HUES48 (cell line): ENCODE measurements around the gene UTS2R.
"Not testable (repeated sequence)": the region's sequence is repeated elsewhere in the genome, so short reads cannot be mapped to it uniquely, and the experiment has no call there.

Experiments
- H3K27ac ChIP-seq: one replicate; pipeline ENCODE4 v1.7.0; 2013; ENCODE audit warnings: low read depth, low read length, inconsistent platforms
- H3K27me3 ChIP-seq: 2 replicates; pipeline ENCODE4 v1.6.1; 2013; ENCODE audit warnings: mild to moderate bottlenecking, low read length; ENCODE audit not compliant: control insufficient read depth, insufficient read depth
- H3K36me3 ChIP-seq: 2 replicates; pipeline ENCODE4 v1.6.1; 2013; ENCODE audit warnings: low read length; ENCODE audit not compliant: control insufficient read depth, insufficient read depth
- H3K4me1 ChIP-seq: 2 replicates; pipeline ENCODE4 v1.6.1; 2013; ENCODE audit warnings: mild to moderate bottlenecking, low read length; ENCODE audit not compliant: control insufficient read depth, insufficient read depth
- H3K4me3 ChIP-seq: 2 replicates; pipeline ENCODE4 v1.5.1; 2013; ENCODE audit warnings: mild to moderate bottlenecking, low read depth, low read length
- H3K9ac ChIP-seq: 2 replicates; pipeline ENCODE4 v1.6.1; 2013; ENCODE audit warnings: mild to moderate bottlenecking, low read depth, low read length, moderate library complexity
- H3K9me3 ChIP-seq: 2 replicates; pipeline ENCODE4 v1.6.1; 2013; ENCODE audit warnings: low read length; ENCODE audit not compliant: control insufficient read depth, insufficient read depth

Gene UTS2R

GRCh38 chr17:82382220-82382932 lies 10.8 kb downstream of the UTS2R start:
- not testable (repeated sequence) for H3K9me3 ChIP-seq, H3K36me3 ChIP-seq, H3K9ac ChIP-seq, H3K4me1 ChIP-seq, H3K27me3 ChIP-seq, H3K27ac ChIP-seq, H3K4me3 ChIP-seq

GRCh38 chr17:82382933-82383255 lies 11.3 kb downstream of the UTS2R start:
- no peaks in the 10 kb centered on the region for H3K27me3 ChIP-seq
- H3K4me1 ChIP-seq = no peaks in the 10 kb centered on the region

GRCh38 chr17:82383411-82383810 lies 11.8 kb downstream of the UTS2R start:
- H3K4me1 ChIP-seq = no peaks in the 10 kb centered on the region
- H3K4me3 ChIP-seq = no peak overlapping the region
- no peak overlapping the region for H3K27ac ChIP-seq
- H3K9me3 ChIP-seq = no peaks in the 10 kb centered on the region
- H3K36me3 ChIP-seq = no peaks in the 10 kb centered on the region
- no peak overlapping the region for H3K9ac ChIP-seq
- H3K27me3 ChIP-seq = no peaks in the 10 kb centered on the region

More at GRCh38 chr17:82382933-82383255, 11.3 kb downstream of the UTS2R start:
- Histone ChIP-seq H3K9ac (no peak overlapping the region), H3K4me3 (no peak overlapping the region), H3K36me3 (no peaks in the 10 kb centered on the region), H3K27ac (no peak overlapping the region), H3K9me3 (no peaks in the 10 kb centered on the region)

- no peak overlapping the region for H3K9ac ChIP-seq
- H3K27ac ChIP-seq = no peak overlapping the region
- H3K4me1 ChIP-seq = no peaks in the 10 kb centered on the region
Measured at GRCh38 chr17:82384051-82384729, 12.6 kb downstream of the UTS2R start.

GRCh38 chr17:82384730-82385481 lies 13.3 kb downstream of the UTS2R start:
- H3K27ac ChIP-seq = no peak overlapping the region
- H3K36me3 ChIP-seq = no peaks in the 10 kb centered on the region
- no peak overlapping the region for H3K4me3 ChIP-seq
- no peaks in the 10 kb centered on the region for H3K9me3 ChIP-seq
- no peak overlapping the region for H3K9ac ChIP-seq
- H3K4me1 ChIP-seq = no peaks in the 10 kb centered on the region
- H3K27me3 ChIP-seq = no peaks in the 10 kb centered on the region

More at GRCh38 chr17:82384051-82384729, 12.6 kb downstream of the UTS2R start:
- Histone ChIP-seq H3K4me3 (no peak overlapping the region), H3K9me3 (no peaks in the 10 kb centered on the region), H3K27me3 (no peaks in the 10 kb centered on the region), H3K36me3 (no peaks in the 10 kb centered on the region)

- Histone ChIP-seq H3K9ac (no peak overlapping the region), H3K4me3 (no peak overlapping the region), H3K4me1 (no peaks in the 10 kb centered on the region), H3K27ac (no peak overlapping the region), H3K9me3 (no peaks in the 10 kb centered on the region), H3K27me3 (no peaks in the 10 kb centered on the region), H3K36me3 (no peaks in the 10 kb centered on the region)
Measured at GRCh38 chr17:82385559-82386254, 14.1 kb downstream of the UTS2R start.

GRCh38 chr17:82386255-82386831 lies 14.8 kb downstream of the UTS2R start:
- no peaks in the 10 kb centered on the region for H3K27me3 ChIP-seq
- H3K36me3 ChIP-seq = no peaks in the 10 kb centered on the region
- H3K4me3 ChIP-seq = no peak overlapping the region
- no peak overlapping the region for H3K9ac ChIP-seq
- no peaks in the 10 kb centered on the region for H3K4me1 ChIP-seq
- H3K9me3 ChIP-seq = no peaks in the 10 kb centered on the region
- no peak overlapping the region for H3K27ac ChIP-seq

GRCh38 chr17:82386881-82387704 lies 15.5 kb downstream of the UTS2R start:
- no peaks in the 10 kb centered on the region for H3K4me1 ChIP-seq
- H3K9me3 ChIP-seq = no peaks in the 10 kb centered on the region
- no peaks in the 10 kb centered on the region for H3K36me3 ChIP-seq
- H3K27me3 ChIP-seq = no peaks in the 10 kb centered on the region
- no peak overlapping the region for H3K9ac ChIP-seq
- H3K27ac ChIP-seq = no peak overlapping the region
- no peak overlapping the region for H3K4me3 ChIP-seq

- H3K36me3 ChIP-seq = no peaks in the 10 kb centered on the region
- no peaks in the 10 kb centered on the region for H3K27me3 ChIP-seq
- H3K9me3 ChIP-seq = no peaks in the 10 kb centered on the region
- no peak overlapping the region for H3K4me3 ChIP-seq
- H3K4me1 ChIP-seq = no peaks in the 10 kb centered on the region
- no peak overlapping the region for H3K27ac ChIP-seq
- no peak overlapping the region for H3K9ac ChIP-seq
Measured at GRCh38 chr17:82387705-82388106, 16.1 kb downstream of the UTS2R start.
